ENCODE results near the gene SUN2.
A peak's percentile ranks its signal among the peaks of the same experiment; 100 is the strongest.

The SUN2 gene

GRCh38 chr22:38753948-38754750, 1.6 kb downstream of the SUN2 start:
- no peak for ATAC-seq
- peak; percentile 46 for DNase-seq

GRCh38 chr22:38751422-38752346, 4.1 kb downstream of the SUN2 start:
- peak; percentile 77 for DNase-seq
- peak; percentile 25 for ATAC-seq

- no peak for DNase-seq
Measured at GRCh38 chr22:38751066-38751421, 4.8 kb downstream of the SUN2 start.

GRCh38 chr22:38750638-38751037, 5.2 kb downstream of the SUN2 start:
- DNase-seq (no peak), ATAC-seq (no peak)

More at GRCh38 chr22:38751066-38751421, 4.8 kb downstream of the SUN2 start:
- no peak for ATAC-seq

- no peak for DNase-seq
- no peak for ATAC-seq
Measured at GRCh38 chr22:38750104-38750503, 5.7 kb downstream of the SUN2 start.

GRCh38 chr22:38748487-38749136, 7.2 kb downstream of the SUN2 start:
- no peak for DNase-seq
- no peak for ATAC-seq

GRCh38 chr22:38745676-38746460, 9.9 kb downstream of the SUN2 start:
- DNase-seq (no peak), ATAC-seq (no peak)

- ATAC-seq (no peak), DNase-seq (no peak)
Measured at GRCh38 chr22:38744981-38745380, 10.8 kb downstream of the SUN2 start.

GRCh38 chr22:38742176-38742942, 13.4 kb downstream of the SUN2 start:
- no peak for ATAC-seq
- no peak for DNase-seq

GRCh38 chr22:38741576-38741975, 14.2 kb downstream of the SUN2 start:
- ATAC-seq = no peak
- no peak for DNase-seq

- no peak for DNase-seq
- ATAC-seq = no peak
Measured at GRCh38 chr22:38741166-38741565, 14.6 kb downstream of the SUN2 start.

- ATAC-seq (no peak), DNase-seq (no peak)
Measured at GRCh38 chr22:38740754-38741153, 15.0 kb downstream of the SUN2 start.

GRCh38 chr22:38740116-38740723, 15.6 kb downstream of the SUN2 start:
- no peak for DNase-seq
- no peak for ATAC-seq

GRCh38 chr22:38739300-38740055, 16.3 kb downstream of the SUN2 start:
- DNase-seq (no peak), ATAC-seq (no peak)

GRCh38 chr22:38738475-38739070, 17.2 kb downstream of the SUN2 start:
- DNase-seq (no peak), ATAC-seq (no peak)

- ATAC-seq (no peak), DNase-seq (no peak)
Measured at GRCh38 chr22:38737302-38738060, 18.3 kb downstream of the SUN2 start.

- ATAC-seq = no peak
- DNase-seq = no peak
Measured at GRCh38 chr22:38736257-38736570, 19.6 kb downstream of the SUN2 start.

GRCh38 chr22:38735465-38736256, 20.1 kb downstream of the SUN2 start:
- peak; percentile 12 for ATAC-seq
- no peak for DNase-seq
